GM19372 (cell line): Measurements from ENCODE around the gene RHOF.

Experiments
- ATAC-seq: cut with Tn5 transposase; IDR thresholded peaks from one replicate; pipeline ENCODE4 v1.9.1; 2021; ENCODE audit warnings: mild to moderate bottlenecking, low read depth, moderate library complexity; ENCODE audit not compliant: unreplicated experiment

The RHOF gene, protein sequence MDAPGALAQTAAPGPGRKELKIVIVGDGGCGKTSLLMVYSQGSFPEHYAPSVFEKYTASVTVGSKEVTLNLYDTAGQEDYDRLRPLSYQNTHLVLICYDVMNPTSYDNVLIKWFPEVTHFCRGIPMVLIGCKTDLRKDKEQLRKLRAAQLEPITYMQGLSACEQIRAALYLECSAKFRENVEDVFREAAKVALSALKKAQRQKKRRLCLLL

GRCh38 chr12:121793440-121793837, at the start of gene RHOF:
Gene RHOF, minus strand, starts transcription at chr12:121793688. Its CDS starts 55 bp downstream, at chr12:121793633.
- peak; percentile 25 for ATAC-seq

- no peak for ATAC-seq
Measured at GRCh38 chr12:121839993-121840761, 46.7 kb upstream of the RHOF start.

DNA sequence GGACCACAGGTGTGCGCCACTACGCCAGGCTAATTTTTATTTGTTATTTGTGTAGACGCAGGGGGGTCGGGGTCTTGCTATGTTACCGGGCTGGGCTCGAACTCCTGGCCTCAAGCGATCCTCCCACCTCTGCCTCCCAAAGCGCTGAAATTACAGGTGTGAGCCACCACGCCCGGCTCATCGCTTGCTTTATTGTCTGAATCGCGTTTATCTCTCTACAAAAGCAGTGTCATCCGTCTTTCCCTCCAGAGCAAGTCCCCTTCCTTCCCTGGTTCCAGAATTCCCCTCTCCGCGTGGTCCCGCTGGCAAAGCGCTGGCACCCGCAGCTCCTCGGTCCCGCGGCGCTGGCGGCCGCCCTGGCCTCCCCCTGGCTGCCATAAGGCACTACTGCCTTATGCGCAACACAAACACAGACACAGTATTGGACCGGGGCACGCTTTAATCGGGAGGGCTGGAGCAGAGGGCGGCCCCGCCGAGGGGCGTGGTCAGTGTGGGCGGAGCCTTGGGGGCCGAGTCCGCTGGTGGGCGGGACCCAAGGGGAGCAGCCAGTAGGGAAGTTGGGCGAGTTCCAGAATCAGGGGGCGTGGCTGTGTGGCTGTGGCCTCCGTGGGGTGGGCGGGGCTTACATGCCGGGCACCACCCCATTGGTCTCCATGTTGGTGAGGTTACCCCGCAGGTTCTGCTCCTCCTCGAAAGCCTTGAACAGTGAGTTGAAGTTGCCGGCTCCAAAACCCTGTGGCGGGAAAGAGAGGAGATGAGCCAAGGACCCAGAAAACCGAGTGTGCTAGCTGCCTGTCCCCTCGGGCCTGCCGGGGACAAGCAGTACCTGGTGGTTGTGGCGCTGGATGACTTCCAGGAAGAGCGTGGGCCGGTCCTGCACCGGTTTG, 45.9 kb upstream of the RHOF start:
- ATAC-seq = peak; percentile 97

DNA sequence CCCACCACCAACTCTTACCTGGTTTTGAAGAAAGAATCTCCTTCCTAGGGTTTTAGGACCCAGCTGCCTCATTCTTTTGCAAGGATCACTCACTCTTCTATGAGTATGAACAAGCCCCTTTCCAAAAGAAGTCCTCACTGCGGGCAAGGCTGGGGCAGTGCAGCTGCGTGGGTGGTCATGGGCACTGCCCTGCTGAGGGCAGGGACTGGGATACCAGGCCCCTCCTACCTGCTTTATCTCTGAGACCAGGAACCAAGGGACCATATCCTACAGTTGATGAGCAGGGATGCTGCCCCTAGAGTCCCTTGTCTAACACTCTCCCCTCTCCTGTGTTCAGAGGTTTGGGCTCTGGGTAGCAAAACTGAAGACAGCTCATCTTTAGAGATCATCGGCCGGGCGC, 44.6 kb upstream of the RHOF start:
- ATAC-seq = no peak

DNA sequence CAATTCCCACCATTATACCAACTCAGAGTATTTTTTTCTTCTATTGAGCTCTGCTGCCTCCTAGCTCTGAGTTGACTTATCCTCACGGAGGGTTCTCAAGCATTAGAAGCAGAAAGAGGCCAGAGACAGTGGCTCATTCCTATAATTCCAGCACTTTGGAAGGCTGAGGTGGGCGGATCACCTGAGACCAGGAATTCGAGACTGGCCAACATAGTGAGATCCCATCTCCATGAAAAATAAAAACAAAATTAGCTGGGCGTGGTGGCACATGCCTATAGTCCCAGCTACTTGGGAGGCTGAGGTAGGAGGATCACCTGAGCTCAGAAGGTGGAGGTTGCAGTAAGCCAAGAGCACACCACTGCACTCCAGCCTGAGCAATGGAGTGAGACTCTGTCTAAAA, 44.2 kb upstream of the RHOF start:
- ATAC-seq = no peak

DNA sequence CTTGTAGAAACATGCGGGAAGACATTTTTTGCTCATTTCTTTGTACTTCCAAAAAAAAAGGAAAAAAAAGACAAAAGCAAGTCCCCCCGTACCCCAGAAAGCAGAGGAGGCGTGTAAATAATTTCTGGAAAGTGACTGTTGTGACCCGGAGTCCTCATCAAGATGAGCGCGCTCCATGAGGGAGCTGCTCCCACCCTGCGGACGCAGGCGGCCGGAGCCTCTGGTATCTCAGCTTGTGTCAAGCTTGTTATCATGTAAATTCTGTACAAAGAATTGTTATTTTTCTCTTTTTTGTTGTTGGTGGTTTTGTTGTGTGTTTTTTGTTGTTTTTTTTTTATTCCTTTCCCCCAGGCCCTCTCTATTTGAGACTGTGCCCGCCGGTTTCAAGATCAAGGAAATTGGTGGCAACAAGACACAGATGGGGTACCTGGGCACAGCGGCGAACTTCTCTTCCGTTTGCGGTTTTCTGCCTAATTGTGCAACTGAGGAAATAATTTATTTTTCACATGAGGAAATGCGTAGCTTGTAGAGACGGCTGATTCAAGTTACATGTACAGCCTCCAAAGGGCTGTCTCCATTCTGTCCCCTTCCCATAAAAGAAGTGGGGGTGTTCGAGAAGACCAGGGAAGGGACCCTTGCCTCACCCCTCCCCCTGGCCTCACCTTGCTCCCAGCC, 38.2 kb upstream of the RHOF start:
- ATAC-seq = no peak

- ATAC-seq = no peak
Measured at GRCh38 chr12:121830588-121831265, 37.2 kb upstream of the RHOF start.

GRCh38 chr12:121830134-121830533, 36.6 kb upstream of the RHOF start:
- no peak for ATAC-seq

DNA sequence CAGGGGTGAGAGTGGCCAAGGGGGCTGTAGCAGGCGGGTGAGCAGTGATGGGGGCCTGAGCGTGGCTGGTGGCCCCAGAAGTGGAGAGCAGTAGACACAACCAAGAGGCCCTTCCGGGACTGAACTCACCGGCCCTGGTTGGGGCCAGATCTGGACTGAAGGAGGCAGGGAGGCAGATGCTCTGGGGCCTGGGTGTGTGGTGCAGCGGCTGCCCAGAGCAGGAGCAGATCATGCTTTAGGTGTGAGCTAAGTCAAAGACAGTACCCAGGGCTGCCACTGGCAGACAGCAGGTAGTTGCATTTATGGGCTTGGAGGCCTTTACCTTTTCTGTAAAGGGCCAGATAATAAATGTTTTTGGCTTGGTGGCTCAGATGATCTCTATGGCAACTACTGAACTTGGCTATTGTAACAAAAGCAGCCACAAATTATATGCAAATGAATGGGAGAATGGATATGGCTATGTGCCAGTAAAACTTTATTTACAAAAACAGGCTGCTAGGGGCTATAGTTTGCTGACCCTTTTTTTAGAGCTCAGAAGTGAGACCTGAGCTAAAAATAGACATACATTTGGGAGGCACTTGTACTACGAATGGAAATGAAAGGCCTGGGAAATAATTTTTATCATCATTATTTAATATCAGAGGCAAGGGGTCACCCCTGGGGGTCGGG, 35.9 kb upstream of the RHOF start:
- ATAC-seq = no peak

DNA sequence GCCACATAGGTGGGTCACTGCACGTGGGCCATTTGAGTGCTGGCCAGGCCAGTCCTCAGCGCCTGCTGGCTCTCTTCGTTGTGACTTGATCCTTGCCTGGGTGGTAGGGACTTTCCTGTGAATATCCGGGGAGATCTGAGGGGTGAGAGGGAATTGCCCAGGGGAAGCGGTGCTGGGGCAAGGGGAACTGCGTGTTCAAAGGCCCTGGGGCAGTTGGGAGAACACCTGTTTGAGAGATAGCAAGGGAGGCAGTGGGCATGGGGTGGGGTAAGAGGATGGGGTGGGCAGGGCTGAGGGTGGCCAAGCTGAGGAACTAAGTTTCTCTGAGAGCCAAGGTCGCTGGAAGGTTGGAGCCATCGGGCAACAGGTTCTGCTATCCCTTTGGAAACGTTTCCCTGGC, 35.3 kb upstream of the RHOF start:
- no peak for ATAC-seq

DNA sequence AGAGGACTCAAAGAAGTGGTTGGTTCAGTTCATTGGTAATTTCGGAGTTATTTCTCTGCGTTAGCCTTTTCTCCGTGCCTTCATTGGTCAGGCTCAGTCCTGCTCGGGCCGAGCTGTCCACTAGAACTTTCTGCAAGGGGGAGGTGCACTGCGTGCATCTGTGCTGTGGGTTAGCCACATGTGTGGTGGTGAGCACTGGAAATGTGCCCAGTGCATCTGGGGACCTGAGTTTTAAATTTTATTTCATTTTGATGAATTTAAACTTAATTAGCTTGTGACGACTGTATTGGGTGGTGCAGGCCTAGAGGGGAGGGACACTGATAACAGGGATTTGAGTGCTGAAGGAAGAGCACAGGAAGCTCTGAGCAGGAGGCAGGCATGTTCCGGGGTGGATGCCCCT, 34.8 kb upstream of the RHOF start:
- no peak for ATAC-seq

DNA sequence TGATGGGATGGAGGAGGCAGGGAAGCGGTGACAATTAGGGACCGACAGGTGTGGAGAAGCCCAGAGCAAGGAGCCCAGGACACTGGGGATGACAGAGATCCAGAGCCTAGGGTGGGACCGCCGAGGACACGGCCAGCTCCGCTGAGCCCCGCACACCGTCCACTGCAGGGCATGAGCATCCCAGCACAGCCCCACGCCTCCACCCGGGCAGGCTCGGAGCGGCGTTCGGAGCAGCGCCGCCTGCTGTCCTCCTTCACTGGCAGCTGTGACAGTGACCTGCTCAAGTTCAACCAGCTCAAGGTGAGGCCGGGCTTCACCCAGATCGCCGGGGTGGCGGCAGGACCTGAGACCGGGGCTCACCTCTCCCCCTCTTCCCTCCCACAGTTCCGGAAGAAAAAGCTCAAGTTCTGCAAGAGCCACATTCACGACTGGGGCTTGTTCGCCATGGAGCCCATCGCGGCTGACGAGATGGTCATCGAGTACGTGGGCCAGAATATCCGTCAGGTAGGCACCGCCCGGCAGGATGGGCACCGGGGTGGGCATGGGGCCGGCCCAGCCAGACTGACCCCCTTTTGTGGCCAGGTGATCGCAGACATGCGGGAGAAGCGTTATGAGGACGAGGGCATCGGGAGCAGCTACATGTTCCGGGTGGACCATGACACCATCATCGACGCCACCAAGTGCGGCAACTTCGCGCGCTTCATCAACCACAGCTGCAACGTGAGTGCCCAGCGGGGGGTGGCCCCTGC, 34.0 kb upstream of the RHOF start:
- no peak for ATAC-seq

- ATAC-seq = no peak
Measured at GRCh38 chr12:121826318-121827150, 33.0 kb upstream of the RHOF start.

GRCh38 chr12:121825041-121825523, 31.6 kb upstream of the RHOF start:
- ATAC-seq = no peak

DNA sequence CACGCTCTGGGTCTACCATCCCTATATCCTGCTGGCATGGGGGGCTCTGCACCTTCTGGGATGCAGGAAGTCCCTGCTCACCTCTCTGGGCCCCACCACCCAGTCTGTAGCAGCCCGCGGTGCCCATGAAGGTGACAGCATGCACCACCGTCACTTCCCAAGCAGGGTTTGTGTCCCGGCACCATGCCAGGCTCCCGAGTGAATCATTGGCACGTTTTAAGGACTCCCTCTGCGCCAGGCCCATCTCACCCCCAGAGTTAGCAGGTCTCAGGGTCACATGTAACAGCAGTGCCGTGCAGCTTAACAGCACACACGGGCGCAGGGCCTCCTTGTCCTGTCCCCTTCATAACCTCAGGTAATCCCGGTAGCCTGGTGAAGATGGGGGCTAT, 30.2 kb upstream of the RHOF start:
- ATAC-seq = no peak

- no peak for ATAC-seq
Measured at GRCh38 chr12:121823101-121823726, 29.7 kb upstream of the RHOF start.

DNA sequence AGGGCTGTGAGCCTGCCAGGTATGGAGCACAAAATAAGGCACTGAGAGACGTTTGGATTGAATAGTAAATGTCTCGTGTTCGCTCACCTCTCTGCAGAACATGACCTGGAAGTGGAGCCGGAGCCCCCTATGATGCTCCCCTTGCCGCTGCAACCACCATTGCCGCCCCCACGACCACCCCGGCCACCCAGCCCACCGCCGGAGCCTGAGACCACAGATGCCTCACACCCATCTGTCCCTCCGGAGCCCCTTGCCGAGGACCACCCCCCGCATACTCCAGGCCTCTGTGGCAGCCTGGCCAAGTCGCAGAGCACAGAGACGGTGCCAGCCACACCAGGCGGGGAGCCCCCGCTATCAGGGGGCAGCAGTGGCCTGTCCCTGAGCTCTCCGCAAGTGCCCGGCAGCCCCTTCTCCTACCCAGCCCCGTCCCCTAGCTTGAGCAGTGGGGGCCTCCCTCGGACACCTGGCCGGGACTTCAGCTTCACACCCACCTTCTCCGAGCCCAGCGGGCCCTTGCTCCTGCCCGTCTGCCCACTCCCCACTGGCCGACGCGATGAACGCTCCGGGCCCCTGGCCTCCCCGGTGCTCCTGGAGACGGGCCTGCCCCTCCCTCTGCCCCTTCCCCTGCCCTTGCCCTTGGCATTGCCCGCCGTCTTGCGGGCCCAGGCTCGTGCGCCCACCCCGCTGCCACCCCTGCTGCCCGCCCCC, 29.1 kb upstream of the RHOF start:
- ATAC-seq = no peak
